Effector CD4-positive, alpha-beta T cell (primary cell): ENCODE data around the gene GAK.

Experiments used
- DNase-seq: peaks from one replicate; pipeline ENCODE4 v3.0.0-alpha.2; 2020

The GAK gene

DNA sequence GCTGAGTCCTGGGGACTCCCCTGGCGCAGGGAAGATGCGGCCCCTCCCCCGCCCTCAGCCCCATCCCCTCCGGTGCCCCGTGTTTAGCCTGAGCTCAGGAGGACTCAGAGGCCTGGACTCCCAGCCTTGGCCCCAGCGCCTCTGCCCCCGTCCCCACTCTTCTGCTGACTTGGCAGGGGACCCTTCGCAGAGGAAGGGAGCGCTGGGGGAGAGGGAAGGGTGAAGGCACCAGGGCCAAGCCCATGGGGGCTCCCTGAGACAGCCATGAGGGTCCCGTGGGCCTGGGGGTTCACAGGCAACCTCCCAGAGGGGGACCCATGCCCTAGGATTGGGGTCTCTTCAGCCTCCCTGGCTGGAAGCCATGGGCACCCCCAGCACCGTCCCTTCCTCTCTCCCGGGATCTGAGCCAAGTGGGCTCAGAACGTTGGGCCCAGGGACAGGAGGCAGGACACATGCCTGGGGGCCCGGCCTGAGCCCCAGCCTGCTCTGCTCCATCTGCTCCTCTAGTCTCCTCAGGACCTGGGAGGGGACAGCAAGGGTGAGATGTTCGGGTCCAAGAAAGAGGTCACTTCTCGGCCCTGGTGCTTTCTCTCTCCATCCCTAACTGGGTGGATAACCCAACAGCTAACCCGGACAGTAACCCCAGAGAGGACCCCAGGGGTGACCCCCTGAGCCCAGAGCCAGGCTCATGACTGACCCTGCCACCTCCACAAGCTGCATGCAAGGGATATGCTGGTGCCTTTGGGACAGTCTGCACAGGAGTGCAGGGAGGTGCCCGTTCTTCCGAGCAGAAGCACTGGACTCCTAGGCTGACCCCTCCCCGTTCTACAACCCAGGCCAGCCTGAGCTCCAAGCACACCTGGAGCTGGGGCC, 104.7 kb downstream of the GAK start:
- DNase-seq, result no peak

DNA sequence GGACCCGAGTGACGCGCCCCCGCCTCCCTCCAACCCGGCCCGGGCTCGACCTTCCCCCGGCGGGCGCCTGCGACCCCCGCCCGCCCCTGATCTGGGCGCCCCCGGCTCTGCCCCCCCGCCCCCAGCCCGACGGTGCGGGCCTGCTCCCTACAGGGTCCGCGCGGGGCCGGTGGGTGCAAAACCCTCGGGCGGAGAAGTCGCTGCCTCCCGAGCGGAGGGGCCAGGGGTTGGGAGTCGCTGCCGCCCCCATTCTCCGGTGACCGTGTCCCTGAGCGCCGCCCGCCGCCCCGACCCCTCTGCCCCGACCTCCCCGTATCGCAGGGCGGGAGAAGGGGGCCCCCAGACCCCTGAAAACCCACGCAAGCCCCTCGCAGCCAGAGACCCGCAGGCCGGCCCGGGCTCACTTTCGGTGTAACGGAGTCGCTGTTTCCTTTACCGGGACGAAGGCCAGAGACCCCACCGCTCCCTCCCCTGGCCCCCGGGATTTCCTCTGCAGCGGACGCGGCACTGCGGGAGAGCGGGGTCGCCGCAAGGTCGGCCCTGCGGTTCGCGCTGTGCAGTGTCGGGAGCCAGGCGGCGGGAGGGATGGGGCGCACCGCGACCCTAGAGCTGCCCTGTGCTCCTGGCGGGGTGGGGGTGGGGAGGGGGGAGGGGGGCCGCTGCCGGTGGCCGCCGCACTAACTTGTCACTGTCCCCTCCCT, 105.5 kb downstream of the GAK start:
- no peak for DNase-seq

DNA sequence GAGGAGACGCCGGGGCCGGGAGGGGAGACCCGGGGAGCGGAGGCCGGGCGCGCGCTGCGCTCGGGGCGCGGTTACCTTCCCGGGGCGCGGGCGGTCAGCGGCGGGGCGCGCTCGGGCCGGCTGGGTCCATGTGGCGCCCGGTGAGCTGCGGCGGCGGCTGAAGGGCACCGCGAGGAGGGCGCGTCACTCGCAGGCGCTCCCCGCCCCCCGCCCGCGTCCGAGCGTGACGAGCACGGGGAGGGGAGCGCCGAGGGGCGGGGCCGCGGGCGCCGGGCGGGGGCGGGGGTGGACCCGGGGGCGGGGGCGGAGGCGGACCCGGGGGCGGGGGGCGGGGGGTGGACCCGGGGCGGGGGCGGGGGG, 106.2 kb downstream of the GAK start, which contains the start of gene CPLX1:
Gene CPLX1 (minus strand): TSS at position 159 of the 360 bp plus-strand sequence. CDS start 1,607 bp downstream, outside the sequence.
- DNase-seq, result no peak

DNA sequence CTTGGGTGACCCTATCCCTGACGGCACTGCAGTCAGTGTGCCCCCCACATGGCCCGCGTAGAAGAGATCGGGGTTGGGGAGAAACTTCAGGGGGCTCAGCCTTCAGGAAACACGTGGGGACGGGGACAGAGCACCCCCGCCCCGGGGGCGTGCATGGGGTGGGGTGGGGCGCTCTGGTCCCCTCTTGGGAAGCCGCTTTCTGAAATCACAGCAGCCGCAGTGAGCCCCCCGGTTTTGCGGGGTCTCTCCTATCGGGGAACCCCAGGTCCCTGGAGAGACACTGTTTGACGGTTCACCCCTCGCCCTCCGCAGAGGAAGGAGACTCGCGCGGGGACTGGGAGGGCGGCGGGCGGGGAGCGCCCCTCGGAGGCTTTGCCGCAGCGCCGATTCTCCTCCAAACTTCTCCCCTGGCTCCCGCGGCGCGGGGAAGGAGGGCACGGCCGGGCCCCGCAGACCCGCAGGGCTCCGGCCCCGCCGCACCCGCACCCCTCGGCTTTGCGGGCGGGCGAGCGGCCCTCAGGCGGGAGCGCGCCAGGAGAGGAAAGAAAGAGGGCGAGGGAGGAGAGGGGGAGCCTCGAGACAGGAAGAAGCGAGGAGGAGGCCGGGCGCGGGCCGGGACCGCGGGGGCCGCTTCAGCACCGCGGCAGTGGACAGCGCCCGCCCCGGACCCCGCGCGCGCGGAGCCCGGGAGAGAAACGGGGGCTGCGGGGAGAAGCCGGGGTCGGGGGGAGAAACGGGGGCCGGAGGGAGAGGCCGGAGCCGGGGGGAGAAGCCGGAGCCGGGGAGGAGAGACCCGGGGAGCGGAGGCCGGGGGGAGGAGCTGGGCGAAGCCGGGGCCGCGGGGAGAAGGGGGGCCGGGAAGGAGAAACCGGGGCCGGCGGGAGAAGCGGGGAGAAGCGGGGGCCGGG, 106.8 kb downstream of the GAK start:
- no peak for DNase-seq

DNA sequence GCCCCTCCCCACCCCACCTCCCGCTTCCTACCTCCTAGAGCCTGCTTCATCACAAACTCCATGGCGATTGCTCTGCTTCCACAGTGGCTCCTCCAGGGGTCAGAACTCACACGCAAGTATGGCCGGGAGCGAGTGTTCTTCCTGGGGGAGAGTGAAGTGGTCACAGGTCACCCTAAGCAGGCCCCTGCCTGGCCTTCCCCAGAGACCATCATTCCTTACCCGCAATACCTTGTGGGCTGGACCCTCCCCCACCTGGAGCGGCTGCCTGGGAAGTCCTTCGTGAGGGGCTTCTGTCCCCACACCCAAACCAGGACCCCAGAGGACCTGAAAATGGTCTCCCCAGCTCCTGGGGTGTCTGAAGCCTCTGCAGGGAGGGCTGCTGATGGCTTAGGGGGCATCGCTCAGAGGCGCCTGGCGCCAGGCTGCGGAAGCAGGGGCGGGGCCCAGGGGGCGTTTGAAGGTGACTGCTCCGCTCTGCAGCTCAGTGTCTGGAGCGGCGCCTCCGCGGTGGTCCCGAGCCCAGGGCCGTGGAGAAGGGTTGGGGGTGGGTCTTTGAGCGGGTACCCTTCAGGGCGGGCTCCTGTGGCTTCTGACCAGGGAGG, 107.6 kb downstream of the GAK start:
- no peak for DNase-seq

DNA sequence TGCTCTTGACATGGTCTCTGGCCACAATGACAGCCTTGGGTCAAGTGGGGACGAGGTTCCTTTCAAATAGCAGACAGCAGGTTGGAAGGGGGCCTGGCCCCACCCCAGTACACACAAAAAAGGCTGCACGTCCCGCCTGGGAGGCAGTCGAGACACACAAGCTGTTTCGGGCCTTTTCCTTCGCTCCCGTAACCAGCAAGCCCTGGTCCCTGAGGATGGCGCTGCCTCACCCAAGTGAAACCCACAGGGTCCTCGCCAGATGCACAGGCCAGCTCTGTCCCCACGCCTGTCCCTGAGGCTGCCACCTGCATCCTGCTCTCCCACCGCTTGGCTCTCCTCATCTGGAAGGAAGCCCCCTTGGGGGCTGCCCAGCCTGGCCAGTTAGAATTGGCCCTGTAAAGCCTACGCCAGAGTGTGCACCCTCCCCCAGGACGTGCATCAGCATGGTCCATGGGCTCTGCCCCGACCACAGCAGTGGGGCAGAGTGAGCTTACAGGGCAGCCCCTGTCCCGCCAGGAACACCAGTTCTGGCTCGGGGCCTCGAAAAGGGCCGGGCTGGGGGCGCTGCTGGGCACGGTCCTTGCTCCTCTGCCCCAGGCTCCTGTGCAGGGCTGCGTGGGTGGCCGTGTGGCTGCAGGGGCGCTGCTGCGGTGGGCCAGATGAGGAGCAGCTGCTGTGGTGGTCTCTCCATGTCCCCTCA, 108.2 kb downstream of the GAK start:
- no peak for DNase-seq

DNA sequence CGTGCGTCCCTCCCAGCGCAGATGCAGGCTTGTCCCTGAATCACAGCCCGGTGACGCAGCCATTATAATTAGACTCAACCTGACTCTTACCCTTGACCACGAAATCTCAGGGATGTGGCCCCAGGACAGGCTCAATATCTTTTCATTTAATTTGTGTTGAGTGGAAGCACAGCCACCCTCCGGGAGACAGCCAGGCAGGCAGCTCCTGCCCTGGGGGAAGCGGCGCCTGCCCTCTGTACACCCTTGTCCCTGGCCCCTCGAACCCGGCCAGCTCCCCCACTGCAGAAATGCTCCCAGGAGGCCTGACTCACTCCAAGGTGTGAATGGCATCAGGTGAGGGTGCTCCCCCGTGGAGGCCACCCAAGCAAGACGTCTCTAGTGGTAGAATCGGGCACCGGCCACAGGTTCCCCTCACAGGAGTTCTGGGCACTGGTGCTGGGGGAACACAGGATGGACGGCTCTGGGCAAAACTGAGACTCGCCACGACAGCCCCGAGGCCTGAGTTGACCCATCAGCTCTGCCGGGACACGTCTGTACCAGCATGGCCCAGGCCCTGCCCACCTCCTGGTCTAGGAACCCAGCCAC, 108.8 kb downstream of the GAK start:
- DNase-seq, result no peak

DNA sequence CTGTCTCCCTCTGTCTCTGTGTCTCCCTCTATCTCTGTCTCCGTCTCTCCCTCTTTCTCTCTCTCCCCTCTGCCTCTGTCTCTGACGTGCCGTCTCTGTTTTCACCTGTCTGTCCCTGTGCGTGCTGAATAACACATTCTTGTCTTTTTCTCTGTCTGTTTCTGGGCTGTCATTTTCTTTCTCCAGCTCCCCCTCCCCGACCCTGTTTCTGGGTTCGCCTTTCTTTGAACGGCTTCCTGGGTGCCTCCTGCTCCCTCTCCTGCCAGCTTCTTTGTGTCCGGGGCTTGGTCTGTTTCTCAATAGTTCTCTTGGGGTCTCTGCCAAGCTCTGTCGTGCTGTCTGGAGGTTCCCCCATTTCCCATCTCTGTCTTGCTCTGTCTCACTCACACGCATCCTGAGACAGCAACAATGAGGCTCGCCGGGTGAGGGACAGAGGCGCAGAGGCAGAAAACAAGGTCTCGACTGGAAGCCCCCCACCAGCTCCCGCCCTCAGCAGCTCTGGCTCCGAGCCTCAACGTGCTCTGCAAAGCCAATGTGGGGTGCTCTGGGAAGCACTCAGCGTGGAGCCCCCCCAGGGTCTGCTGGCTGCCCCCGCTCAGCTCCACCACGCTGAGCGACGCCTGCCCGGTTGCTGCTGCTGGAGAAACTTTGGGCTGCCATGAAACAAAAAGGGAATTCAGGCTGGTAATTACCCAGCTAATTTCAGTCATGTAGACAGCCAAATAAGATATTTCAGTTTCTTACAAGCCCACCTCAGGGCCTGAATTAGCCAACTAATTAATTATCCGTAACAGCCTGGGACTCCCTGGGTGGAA, 109.5 kb downstream of the GAK start:
- no peak for DNase-seq

DNA sequence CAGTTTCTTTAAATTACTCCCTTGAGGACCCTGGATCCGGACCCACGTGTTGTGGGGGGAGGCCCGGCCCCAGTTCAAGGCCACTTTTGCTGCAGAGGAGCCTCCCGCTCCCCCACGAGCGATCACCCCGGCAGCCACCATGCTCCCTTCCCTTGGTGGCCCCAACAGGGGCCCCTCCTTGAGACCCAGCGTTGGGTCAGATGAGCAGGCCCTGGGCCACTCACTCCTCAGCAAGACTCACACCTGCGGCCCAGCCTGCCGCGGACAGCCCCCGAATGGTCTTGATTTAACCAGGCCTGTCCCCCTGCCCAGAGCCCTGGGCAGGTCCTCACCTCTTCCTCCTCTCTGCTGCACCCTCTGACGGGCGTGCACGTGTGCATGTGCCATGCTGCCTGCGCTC, 110.5 kb downstream of the GAK start:
- no peak for DNase-seq

DNA sequence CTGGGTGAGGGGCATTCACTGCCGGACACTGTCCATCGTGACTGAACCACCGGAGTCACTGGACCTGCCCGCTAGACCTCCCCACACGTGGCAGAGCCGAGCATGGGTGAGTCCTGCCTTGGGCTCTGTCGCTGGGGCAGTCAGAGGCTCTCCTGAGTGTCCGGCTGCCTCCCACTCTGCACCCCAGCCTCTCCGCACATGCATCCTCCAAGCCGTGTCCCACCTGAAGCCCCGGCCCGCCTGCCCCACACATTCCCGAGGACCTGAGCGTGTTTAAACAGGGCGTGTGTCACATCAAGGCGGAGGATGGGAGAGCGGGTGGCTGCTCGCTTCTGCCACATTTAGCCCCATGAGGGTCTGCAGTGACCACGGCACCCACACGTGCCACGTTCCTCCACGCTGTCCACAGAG, 110.9 kb downstream of the GAK start:
- DNase-seq, result no peak

DNA sequence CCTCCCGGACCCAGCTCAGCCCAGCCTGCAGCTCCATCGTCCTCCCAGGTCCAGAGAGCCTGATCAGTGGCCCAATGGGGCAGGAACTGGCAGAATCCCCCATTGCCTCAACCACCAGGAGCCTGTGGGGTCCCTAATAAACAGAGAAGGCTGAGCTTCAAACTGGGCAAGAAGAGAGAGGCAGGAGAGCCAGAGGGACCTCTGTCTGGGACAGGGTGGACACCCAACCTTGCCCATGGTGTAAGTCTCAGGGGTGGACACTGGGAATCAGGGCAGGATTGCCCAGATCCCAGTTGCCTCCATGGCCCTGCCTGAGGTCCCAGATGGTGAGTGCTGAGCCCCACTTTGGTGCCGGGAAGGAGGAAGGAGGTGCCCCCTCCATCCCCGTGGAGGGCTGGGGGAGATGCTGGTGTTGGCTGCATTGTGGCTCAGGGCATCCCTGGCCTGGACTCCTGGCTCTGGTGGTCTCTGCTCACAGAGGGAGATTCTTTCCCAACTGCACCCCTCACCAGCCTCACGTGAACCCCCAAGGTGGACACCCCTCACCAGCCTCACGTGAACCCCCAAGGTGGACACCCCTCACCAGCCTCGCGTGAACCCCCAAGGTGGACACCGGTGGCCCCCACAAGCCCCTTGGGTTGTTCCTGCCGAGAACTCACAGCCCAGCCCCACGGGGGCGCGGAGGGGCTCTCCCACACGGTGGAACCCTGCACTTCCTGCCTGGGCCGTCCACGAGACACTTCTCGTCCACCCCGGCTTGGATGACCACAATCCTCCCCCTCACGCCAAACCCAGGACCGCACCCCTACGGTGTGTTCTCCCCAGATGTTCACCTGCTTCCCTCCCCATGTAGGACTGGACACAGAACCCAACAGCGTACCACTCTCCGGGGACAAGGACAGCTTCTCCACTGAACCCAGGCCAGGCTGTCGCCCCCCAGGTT, 111.6 kb downstream of the GAK start:
- DNase-seq, result no peak

DNA sequence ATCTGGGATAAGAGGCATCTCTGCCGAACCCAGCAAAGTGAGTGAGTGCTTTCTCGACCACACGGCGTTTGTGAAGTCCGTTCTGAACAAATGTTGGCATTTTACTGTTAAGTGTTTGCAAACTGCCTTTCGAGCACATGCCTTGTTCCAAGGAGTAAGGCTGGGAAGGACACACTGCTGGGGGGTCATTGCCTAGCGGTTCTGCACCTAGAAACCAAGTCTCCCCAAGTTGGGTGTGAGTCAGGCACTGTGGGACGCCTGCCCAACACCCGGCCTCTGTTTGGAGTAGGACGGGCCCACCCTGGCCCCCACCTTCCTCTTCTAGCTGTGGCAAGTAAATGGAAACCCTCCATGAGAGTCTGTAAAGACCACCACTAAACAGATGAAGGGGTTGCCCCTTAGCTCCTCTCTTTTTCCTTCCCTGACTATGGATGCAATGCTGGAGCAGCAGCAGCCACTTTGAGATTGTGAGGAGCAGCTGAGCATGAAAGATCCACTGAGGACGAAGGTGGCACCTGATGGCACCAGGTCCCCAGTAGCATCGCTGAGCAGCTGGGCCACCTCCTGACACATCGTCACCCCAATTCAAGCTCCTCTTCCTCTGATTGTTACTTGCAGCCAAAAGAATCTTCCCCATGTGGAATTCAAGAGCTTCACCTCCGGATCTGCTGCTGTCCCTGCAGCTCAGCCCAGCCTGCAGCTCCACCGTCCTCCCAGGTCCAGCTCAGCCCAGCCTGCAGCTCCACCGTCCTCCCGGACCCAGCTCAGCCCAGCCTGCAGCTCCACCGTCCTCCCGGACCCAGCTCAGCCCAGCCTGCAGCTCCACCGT, 112.5 kb downstream of the GAK start:
- DNase-seq, result no peak

DNA sequence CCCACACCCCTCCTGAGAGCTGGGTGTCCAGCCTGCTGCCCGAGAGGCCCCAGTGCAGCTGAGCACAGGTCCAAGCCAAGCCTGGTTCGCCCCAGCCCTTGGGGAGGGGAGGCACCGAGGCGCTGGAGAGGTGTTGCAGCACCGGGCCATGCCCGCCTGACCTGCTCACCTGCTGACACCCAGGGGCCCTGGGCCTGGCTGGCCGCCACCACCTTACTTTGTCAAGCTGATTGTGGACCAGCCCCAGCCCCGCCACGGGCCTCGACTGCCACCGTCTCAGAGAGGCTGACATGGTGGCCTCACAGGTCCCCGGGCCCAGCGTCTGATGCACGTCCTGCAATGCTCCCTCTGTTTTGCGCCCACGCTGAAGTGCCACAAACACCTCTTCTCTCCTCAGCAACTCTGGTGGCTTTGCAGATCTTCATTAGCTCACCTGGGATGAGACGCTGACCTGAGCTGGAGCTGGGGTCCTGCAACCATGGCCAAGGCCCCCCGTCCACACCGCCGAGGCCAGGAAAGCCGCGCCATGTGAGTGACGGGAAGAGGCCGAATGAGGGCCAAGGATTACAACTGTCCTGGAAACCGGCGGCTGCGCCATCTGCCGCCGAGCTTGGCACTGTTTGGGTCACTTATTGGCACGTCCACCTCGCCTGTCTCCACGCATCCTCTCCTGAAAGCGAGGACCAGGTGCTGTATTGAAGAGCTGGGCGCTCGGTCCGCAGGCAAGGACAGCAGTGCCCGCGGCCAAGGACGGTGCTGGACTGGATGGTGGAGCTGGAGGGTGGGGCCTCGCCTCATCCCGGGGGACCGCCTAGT, 113.8 kb downstream of the GAK start:
- no peak for DNase-seq

DNA sequence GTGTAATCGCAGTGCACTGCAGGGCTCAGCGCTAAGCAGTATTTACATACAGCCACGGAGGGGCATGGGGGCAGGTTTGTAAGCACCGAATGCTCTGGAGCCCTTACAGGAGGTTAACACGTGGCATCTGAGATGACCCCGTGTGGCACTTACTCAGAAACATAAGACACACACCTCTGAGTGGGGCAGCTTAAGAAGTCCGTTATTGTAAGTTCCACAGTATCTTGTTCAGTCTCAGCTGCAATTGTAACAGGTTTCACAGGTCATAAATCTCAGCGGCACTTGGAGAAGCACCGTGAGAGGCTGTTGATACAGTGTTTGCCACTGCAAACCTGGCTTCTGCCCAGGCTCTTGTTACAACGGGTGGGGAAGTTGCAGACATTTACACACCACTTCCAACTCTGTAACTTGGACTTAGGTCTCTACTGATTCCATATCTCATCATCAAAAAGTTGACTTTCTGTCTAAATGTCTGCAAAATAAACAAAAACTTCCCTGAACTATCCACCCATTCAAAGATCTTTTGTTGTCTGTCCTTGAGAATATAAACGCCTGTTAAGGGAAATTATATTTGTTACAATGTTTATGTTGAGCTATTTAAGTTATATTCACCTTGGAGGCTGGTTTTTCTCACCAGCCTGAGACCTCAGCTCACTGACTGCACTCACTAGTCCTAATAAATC, 116.5 kb downstream of the GAK start:
- DNase-seq, result no peak

DNA sequence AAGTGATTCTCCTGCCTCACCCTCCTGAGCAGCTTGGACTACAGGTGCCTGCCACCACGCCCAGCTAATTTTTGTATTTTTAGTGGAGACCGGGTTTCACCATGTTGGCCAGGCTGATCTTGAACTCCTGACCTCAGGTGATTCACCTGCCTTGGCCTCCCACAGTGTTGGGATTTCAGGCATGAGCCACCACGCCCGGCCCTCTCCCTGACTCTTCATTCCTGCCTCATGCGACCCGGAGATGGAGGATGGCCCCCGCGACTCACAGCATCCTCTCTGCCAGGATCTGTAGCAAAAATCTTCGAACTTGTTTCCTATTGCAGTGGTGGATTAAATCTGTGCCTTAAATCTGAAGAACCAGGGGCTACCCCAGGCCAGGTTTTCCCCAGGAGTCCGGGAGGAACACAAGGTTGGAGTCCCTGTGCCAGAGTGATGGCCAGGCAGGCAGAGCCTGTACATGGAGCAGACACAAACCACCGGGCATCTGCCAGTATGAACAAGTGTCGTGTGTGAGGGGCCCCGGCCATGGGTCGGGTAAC, 117.7 kb downstream of the GAK start:
- no peak for DNase-seq

DNA sequence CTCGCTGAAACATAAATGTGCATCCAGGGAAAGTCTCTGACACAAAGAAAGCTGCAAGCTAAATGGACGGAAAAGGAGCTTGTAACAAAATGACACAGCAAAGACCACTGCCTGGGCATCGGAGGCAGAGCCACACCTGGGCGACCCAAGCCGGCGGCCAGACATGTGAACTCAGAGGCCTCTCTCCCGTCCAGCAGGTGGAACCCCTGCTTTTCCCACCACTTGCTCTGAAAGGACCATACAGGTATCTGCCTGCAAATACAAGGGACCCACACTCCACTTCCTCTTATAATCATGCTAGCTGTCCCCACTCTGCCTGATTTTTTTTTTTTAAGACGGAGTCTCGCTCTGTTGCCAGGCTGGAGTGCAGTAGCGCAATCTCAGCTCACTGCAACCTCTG, 118.2 kb downstream of the GAK start:
- no peak for DNase-seq
